H4 (cell line): Measurements from ENCODE around the gene LGALS3. TPM values are rescaled to one million over a fixed set of nuclear protein-coding genes. Genes with fewer than 3 reads are reported as not detected.
"Not testable (repeated sequence)": the region's sequence is repeated elsewhere in the genome, so short reads cannot be mapped to it uniquely, and the experiment has no call there.

ENCODE experiments used
- DNase-seq: peaks from one replicate; pipeline ENCODE4 v3.0.0-alpha.2; 2015; ENCODE audit warnings: low spot score
- total RNA-seq: library from RNA; depleted of rRNA; stranded (reverse); fragments of >200 nt; shearing (Covaris generic); gene quantifications from 2 replicates; pipeline ENCODE4 v1.2.3, GENCODE V29; 2014; rRNA removed

The LGALS3 gene
- total RNA-seq: 77.5 and 79.4 TPM in 2 replicates

DNA sequence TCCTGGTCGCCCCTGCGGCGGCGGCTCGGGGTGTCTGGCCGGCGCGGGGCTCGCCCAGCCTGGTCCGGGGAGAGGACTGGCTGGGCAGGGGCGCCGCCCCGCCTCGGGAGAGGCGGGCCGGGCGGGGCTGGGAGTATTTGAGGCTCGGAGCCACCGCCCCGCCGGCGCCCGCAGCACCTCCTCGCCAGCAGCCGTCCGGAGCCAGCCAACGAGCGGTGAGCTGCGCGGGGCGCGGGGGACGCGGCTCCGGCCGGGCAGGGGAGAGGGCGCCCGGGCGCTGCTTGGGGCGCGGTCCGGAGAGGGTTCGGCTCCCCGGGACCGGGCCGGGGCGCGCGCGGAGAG lies at the start of gene LGALS3:
LGALS3 (plus strand) TSS at position 167 of the 342 bp plus-strand sequence. CDS start 8,122 bp downstream, outside the sequence.
- DNase-seq: no peak

GRCh38 chr14:55079961-55080360 lies 49.1 kb upstream of the LGALS3 start:
- DNase-seq: not testable (repeated sequence)

- no peak for DNase-seq
Observed at GRCh38 chr14:55084401-55085059, 44.5 kb upstream of the LGALS3 start.

GRCh38 chr14:55085060-55085660 lies 43.9 kb upstream of the LGALS3 start:
- no peak for DNase-seq

- DNase-seq: no peak
Observed at GRCh38 chr14:55086938-55087337, 42.1 kb upstream of the LGALS3 start.

DNA sequence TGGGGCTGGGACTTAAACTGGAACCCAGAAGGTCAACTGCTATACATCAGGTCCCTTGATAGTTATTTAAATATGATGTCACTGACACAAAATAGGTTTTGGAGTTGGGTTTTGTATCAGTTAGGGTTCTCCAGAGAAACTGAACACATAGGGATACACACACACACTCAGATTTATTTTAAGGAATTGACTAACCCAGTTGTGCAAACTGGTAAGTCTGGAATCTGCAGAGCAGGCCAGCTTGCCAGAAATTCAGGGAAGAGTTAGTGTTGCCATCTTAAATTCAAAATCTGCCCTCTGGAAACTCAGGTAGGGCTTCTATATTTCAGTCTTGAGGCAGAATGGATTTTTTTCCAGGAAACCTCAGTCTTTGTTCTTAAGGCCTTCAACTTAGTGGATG lies 40.7 kb upstream of the LGALS3 start:
- no peak for DNase-seq

- no peak for DNase-seq
Observed at GRCh38 chr14:55092341-55092740, 36.7 kb upstream of the LGALS3 start.

DNA sequence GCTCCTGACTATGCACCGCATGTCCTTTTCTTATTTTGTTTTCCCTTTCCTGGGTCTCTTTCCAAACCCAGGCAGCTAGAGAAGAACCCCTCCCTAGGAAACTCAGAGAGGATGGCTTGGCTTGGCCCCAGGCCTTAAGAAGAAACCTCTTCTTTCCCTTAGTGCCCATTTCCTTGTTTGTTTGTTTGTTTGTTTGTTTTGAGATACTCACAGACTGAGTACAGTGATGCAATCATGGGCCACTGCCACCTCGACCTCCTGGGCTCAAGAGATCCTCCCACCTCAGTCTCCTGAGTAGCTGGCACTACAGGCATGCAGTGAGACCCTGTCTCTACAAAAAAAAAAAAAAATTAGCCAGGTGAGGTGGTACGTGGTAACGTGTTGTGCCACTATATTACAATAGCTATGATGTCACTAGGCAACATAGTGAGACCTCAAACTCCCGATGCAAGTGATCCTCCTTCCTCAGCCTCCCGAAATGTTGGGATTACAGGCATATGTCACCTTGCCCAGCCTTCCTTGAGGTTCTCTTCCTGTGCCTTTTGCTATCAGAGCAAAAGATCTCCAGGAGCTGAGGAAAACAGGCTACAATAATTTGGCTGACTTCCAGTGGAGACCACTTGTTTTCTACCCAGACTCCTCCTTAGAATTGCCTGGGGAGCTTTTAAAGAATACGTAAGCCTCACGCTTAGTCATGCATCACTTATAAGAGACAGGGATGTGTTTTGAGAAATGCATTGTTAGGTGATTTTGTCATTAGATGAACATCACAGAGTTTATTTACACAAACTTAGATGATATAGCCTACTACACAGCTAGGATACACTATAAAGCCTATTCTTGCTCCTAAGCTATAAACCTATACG lies 34.5 kb upstream of the LGALS3 start:
- peak; percentile 43 for DNase-seq

- DNase-seq: no peak
Observed at GRCh38 chr14:55097881-55098560, 31.0 kb upstream of the LGALS3 start.

- DNase-seq: no peak
Observed at GRCh38 chr14:55098561-55098898, 30.5 kb upstream of the LGALS3 start.

GRCh38 chr14:55099756-55100155 lies 29.3 kb upstream of the LGALS3 start:
- no peak for DNase-seq

DNA sequence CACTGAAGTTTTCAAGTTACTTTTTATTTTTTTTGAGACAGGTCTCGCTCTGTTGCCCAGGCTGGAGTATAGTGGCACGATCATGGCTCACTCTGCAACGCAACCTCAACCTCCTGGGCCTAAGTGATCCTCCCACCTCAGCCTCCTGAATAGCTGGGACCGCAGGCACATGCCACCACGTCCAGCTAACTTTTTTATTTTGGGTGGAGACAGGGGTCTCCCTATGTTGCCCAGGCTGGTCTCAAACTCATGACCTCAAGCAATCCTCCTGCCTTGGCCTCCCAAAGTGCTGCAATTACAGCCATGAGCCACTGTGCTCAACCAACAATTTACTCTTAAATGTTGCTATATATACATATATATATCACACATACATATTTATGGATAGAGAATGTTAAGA lies 27.4 kb upstream of the LGALS3 start:
- DNase-seq: no peak

DNA sequence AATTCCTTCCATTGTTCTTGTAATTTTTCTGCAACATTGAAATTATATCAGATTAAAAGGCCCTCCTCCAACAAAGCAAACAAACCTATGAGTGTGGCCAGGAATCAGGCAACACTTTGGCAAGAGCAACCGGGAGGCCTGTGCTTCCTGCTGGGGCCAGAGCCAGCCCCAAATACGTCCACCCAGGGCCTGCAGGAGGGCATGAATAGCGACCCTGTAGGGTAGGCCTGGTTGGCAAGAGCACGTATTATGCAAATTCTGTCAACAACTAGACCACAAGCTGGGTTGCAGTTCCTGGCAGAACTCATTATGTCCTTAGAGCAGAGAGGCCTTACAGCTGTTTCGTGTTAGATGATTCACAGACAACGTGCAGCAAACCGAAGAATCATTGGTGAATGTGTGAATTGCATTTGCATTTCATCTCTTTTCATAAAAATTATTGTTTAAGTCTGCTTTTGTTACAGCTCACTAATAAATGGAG lies 26.9 kb upstream of the LGALS3 start:
- DNase-seq: peak; percentile 99

GRCh38 chr14:55103005-55103640 lies 25.9 kb upstream of the LGALS3 start:
- peak; percentile 96 for DNase-seq

DNA sequence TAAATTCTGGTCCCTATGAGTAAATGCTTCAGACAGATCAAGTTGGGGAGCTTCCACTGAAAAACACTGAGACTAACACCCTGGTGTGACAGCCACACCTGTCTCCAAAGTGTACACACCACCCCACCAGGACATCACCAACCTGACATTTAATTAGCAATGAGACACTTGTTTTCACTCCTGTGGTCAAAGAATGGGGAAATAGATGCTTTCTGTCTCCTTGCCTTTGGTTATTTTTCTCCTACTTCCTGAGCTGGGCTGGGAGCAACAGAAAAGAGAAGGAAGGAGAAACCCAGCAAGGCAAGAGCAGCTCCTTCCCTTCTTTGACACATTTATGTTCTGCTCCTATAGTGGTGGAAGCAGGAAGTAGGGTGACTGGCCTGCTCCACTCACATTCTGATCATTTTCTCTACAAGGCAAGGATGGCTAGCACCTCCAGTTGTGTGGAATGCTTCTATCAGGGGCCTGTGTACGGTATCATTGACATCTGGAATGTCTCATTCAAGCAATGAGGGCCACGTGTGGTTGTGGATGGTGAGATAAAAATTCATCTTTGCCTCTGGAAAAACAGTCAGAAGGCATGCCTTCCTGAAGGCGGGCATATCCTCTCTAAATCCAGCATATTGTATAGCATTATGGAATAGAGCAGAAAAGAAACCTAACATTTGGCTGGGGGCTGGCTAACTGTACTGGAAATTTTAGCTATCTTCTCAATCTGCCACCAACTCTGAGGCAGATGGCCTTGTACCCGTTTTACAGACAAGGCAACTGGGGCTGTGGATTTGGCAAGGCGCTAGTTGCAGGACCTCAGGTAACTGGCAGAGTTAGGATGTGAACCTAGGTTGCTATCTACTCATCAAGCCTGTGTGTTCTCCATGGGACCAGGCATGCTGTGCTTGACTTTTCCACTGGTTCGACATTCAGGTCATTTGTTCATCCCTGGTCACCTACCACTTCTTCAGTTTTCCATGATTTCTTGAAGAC lies 24.8 kb upstream of the LGALS3 start:
- DNase-seq: no peak

DNA sequence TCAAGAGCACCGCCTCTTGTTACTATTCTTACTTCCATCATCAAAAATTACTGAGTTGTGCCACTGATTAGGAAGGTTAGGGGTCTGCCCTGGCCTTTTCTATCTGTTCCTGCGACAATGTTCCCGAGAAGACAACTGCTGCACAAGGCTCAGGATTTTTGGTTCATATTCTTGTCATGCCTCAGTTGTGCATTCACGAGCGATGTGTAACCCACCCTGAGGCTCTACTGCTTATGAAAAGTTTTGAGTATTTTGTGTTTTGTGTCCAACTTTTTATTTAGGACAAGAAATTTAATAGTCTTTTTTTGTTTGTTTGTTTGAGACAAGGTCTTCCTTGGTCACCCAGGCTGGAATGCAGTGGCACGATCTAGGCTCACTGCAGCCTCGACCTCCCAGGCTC lies 23.1 kb upstream of the LGALS3 start:
- no peak for DNase-seq

DNA sequence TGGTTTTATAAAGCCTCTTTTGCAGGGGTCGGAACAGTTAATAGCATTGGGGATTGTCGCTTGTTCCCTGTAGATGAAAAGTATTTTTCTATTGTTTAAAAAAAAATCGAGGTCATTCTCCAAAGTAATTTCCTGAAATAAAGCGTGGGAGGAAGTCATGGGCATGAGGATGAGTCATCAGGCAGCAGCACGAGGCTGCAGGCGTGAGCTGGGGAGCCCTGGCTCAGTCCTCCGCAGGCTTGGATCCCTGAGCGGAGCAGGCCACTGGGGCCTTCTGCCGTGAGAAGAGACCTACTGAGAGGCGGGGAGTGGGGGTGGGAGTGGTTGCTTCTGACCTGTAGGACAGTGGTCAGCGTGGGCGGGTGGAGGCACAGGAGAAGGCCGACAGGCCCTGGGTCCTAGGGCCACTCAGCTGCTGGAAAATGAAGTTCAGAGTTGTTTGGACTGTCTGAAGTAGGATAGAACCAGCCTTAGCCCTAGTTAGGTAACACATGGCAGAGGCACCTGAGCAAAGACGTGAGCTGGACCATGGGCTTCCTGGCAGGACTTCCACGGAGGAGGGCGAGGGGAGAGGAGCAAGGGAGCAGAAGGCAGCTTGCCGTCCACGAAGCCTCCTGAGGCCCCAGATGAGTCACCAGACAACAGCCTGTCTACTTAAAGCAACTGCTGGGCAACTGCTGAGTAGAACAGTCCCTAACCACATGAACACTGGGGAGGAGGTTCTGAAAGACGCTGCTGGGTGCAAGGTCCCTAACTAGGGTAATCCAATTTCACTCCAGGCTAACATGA lies 21.1 kb upstream of the LGALS3 start:
- DNase-seq: peak; percentile 94

GRCh38 chr14:55109836-55110235 lies 19.2 kb upstream of the LGALS3 start:
- no peak for DNase-seq

DNA sequence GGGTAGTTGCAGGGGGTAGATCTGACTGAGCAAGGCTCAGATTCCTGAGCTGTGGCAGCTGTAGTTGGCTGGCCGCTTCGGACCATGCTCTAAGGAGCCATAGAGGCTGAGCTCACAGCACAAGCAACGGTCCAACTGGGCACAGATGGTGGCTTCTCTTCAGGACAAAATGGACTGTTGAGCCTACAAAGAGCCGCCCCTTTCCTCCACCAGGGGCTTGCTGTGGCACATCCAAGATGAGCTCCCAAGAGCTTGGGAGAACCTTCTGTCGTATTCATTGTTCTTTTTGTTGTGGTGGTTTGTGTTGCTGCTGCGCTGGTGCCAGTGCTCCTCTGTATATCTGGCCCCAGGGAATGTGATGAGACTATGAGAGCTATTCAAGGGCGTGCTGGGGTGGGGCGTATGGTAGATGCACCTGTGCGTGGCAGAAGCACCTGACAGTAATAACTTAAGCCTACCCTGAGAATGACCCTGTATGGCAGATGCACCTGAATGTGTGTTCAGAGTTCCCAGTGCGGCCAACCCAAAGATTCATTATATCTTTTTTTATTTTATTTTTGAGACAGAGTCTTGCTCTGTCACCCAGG lies 17.8 kb upstream of the LGALS3 start:
- DNase-seq: no peak
